Measurements from ENCODE around the gene INTS6L. TPM values are rescaled to one million over a fixed set of nuclear protein-coding genes. Genes with fewer than 3 reads are reported as not detected.

The INTS6L gene
- total and polyA plus RNA-seq, 7 experiments from 2014 or later: 5.9 to 46.8 (median 32.2) TPM

DNA sequence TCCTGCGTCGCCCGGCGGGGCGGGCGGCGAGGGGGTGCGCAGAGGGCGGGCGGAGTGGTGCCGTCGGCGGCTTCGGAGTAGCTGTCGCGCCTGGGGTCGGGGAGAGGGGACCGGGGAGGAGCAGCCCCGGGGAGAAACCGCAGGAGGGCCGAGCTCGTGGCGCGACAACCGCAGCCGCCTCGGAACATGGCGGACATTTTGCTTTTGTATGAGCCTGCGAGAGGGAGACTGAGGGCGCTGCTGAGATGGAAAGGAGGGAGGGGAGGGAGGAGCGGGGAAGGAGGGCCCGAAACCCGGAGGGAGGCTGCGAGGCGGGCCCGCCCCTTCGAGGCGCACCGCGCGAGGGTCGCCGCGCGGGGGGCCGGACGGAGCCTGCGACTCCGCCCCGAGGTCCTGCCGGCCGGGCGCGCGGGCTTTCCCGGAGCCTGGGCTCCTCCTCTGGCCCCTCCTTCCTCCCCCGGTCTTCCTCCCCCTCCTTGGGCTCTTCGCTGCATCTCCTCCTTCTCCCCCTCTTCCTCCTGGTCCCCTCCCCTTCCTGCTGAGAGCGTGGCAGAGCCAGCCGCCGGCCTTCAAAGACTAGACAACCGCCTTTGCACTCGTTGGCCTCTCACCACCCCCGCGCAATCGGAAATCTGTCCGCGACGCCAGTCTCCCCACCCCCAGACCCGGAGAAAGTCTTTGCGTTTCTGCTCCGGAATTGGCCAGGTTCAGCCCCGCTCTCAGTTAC is 1.1 kb downstream of the INTS6L start:
- Mint-ChIP-seq H3K36me3 (peaks cover 0 to 13% (median 6%) of the 10 kb centered on the region in 5 donors), H3K4me3 (peak overlapping the region; percentile 92 to 100 (median 98)), H3K27me3 (peaks cover 0 to 3% (median 0%) of the 10 kb centered on the region in 5 donors), H3K9me3 (peaks cover 0 to 4% (median 0%) of the 10 kb centered on the region in 11 donors), H3K4me1 (peaks cover 8 to 49% (median 41%) of the 10 kb centered on the region in 7 donors), H3K27ac (peak overlapping the region; percentile 95 to 100 (median 97))
- intact Hi-C loops (cut with micrococcal nuclease): loop anchor here (1.0 to 10.0 kb wide), 17 partner anchors 8 to 1359 kb away; partner anchors contain the start of genes HTATSF1 (in 2 of the 2), SMIM10L2A (in 2 of the 2), FHL1 (in 1 of the 2) and HPRT1 (in 1 of the 2)
- CTCF ChIA-PET: interaction anchor here (0.6 to 0.9 kb wide), 2 partner anchors 15 to 23 kb away, joined by 3 read pairs; no protein-coding TSS in a partner anchor
- Histone ChIP-seq H3K4me3 (ENCODE audit: low read length) (peak overlapping the region; percentile 62), H3K4me1 (ENCODE audit: control insufficient read depth in 2 of 2, insufficient read depth in 2 of 2, low read length in 2 of 2) (peaks cover 5 to 12% of the 10 kb centered on the region in 2 donors), H3K27me3 (ENCODE audit: control insufficient read depth in 2 of 2, insufficient read depth in 2 of 2, low read length in 2 of 2) (no peaks in the 10 kb centered on the region), H3K27ac (ENCODE audit: low read depth, low read length) (peak overlapping the region; percentile 90), H3K9me3 (ENCODE audit: control insufficient read depth in 2 of 3, low read length in 3 of 3) (no peaks in the 10 kb centered on the region), H3K36me3 (ENCODE audit: control insufficient read depth in 2 of 3, insufficient read depth in 3 of 3, low read length in 3 of 3) (peaks cover 0 to 8% (median 0%) of the 10 kb centered on the region in 3 experiments)
- ATAC-seq: peak; percentile 83
- DNase-seq: peak; percentile 45 to 90 (median 83)
- POLR2A ChIA-PET: interaction anchor here (0.6 to 1.6 kb wide), 8 partner anchors 10 to 625 kb away, joined by 3 to 15 read pairs (median 3); no protein-coding TSS in a partner anchor

DNA sequence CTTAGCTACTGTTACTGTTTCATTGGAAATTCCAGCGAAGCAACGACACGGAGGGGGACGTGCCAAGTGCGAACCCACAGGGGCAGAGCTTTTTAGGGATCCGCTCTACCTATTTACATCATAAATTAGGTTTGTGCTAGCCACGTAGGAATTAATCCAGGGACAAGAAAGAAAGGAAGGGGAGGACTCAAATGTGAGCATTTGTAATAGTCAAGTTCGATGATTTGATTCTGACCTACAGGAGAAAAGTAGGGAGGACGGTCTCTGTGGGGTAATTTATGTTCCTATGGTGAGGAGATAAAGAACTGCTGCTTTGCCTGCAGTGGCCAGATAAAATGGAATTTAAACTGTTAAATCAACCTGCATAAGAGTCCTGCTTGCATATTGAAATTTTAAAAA is 1.7 kb downstream of the INTS6L start:
- POLR2A ChIA-PET: interaction anchor here (0.7 to 1.6 kb wide), 5 partner anchors 9 to 98 kb away, joined by 3 to 15 read pairs (median 4); no protein-coding TSS in a partner anchor

DNA sequence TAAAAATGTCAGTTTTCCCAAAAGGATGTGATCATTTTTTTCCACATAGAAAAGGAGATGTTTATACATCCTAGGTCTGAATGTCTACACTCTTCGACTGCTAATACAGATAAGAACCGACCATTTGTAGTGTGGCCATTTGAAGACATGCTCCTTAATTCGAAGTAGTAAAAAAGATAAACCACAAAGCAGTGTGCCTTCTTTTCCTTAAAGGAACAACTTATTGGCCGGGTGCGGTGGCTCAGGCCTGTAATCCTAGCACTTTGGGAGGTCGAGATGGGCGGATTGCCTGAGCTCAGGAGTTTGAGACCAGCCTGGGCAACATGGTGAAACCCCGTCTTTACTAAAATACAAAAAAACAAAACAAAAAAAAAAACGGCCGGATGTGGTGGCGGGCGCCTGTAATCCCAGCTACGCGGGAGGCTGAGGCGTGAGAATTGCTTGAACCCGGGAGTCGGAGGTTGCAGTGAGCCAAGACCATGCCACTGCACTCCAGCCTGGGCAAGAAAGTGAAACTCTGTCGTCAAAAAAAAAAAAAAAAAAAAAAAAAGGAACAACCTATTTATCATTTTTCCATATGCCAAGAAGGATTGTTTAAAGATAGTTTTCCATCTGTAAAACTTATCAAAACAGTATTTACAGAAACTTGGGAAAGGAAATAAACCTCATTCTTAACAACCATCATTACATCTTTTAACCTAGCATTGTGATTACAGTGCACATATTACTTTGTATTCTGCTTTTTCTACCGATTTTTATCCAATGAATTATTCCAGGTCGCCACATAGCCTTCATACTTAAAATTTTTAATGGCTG is 2.6 kb downstream of the INTS6L start:
- ATAC-seq: no peak
- peaks cover 0 to 8% (median 0%) of the 10 kb centered on the region in 3 experiments for H3K36me3 ChIP-seq (ENCODE audit: control insufficient read depth in 2 of 3, insufficient read depth in 3 of 3, low read length in 3 of 3)
- H3K4me1 ChIP-seq (ENCODE audit: control insufficient read depth in 2 of 2, insufficient read depth in 2 of 2, low read length in 2 of 2): peaks cover 5 to 18% of the 10 kb centered on the region in 2 donors
- Mint-ChIP-seq H3K36me3 (peaks cover 0 to 18% (median 7%) of the 10 kb centered on the region in 5 donors), H3K27me3 (peaks cover 0 to 3% (median 0%) of the 10 kb centered on the region in 5 donors), H3K4me3 (peak overlapping the region; percentile 86 to 100 (median 92)), H3K27ac (peak overlapping the region in 8 of 9 donors; percentile 95 to 100 (median 96)), H3K9me3 (peaks cover 0 to 4% (median 0%) of the 10 kb centered on the region in 11 donors), H3K4me1 (peaks cover 12 to 61% (median 53%) of the 10 kb centered on the region in 7 donors)
- H3K27me3 ChIP-seq (ENCODE audit: control insufficient read depth in 2 of 2, insufficient read depth in 2 of 2, low read length in 2 of 2): no peaks in the 10 kb centered on the region
- POLR2A ChIA-PET: interaction anchor here (0.7 to 1.6 kb wide), 5 partner anchors 8 to 99 kb away, joined by 3 to 11 read pairs (median 4); no protein-coding TSS in a partner anchor
- CTCF ChIA-PET: no interaction called here
- intact Hi-C loops (cut with micrococcal nuclease): loop anchor here (5.0 to 10.0 kb wide), 4 partner anchors 622 to 1132 kb away; partner anchors contain the start of genes FHL1 (in 1 of the 2) and HPRT1 (in 1 of the 2)
- peak overlapping the region; percentile 50 for H3K4me3 ChIP-seq (ENCODE audit: low read length)
- H3K27ac ChIP-seq (ENCODE audit: low read depth, low read length): peak overlapping the region; percentile 90
- DNase-seq: no peak
- no peaks in the 10 kb centered on the region for H3K9me3 ChIP-seq (ENCODE audit: control insufficient read depth in 2 of 3, low read length in 3 of 3)

More for the DNA sequence above, 1.7 kb downstream of the INTS6L start:
- peaks cover 0 to 8% (median 0%) of the 10 kb centered on the region in 3 experiments for H3K36me3 ChIP-seq (ENCODE audit: control insufficient read depth in 2 of 3, insufficient read depth in 3 of 3, low read length in 3 of 3)
- peaks cover 5 to 14% of the 10 kb centered on the region in 2 donors for H3K4me1 ChIP-seq (ENCODE audit: control insufficient read depth in 2 of 2, insufficient read depth in 2 of 2, low read length in 2 of 2)
- Mint-ChIP-seq H3K36me3 (peaks cover 0 to 15% (median 7%) of the 10 kb centered on the region in 5 donors), H3K27ac (peak overlapping the region; percentile 91 to 100 (median 96)), H3K4me3 (peak overlapping the region; percentile 86 to 100 (median 92)), H3K27me3 (peaks cover 0 to 3% (median 0%) of the 10 kb centered on the region in 5 donors), H3K4me1 (peaks cover 10 to 53% (median 44%) of the 10 kb centered on the region in 7 donors), H3K9me3 (peaks cover 0 to 4% (median 0%) of the 10 kb centered on the region in 11 donors)
- intact Hi-C loops (cut with micrococcal nuclease): loop anchor here (5.0 to 10.0 kb wide), 4 partner anchors 623 to 1133 kb away; partner anchors contain the start of genes FHL1 (in 1 of the 2) and HPRT1 (in 1 of the 2)
- H3K4me3 ChIP-seq (ENCODE audit: low read length): peak overlapping the region; percentile 50
- peak overlapping the region; percentile 90 for H3K27ac ChIP-seq (ENCODE audit: low read depth, low read length)
- DNase-seq (no peak), ATAC-seq (no peak)
- no peaks in the 10 kb centered on the region for H3K27me3 ChIP-seq (ENCODE audit: control insufficient read depth in 2 of 2, insufficient read depth in 2 of 2, low read length in 2 of 2)
- CTCF ChIA-PET: interaction anchor here (0.6 to 0.9 kb wide), 2 partner anchors 14 to 22 kb away, joined by 3 read pairs; no protein-coding TSS in a partner anchor
- H3K9me3 ChIP-seq (ENCODE audit: control insufficient read depth in 2 of 3, low read length in 3 of 3): no peaks in the 10 kb centered on the region

DNA sequence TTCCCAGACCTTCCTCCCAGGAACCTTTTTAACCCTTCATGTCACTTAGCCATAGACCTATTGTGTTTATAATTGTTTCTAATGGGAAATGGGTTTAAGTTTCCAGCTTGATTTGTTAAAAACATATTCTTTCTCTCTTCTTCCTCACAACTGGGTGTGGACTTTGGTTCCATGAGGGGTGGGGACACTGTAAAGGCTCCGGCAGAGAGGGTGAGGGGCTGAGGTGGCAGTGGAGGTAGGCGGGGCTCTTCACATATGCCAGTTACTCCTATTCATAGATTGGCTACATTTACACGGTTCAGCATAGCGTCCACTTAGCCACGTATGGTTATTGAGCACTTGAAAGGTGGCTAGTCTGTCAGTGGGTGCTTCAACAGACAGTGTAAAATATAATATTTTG is 7.8 kb downstream of the INTS6L start:
- Histone ChIP-seq H3K27me3 (ENCODE audit: control insufficient read depth in 2 of 2, insufficient read depth in 2 of 2, low read length in 2 of 2) (no peaks in the 10 kb centered on the region), H3K9me3 (ENCODE audit: control insufficient read depth in 2 of 3, low read length in 3 of 3) (no peaks in the 10 kb centered on the region), H3K36me3 (ENCODE audit: control insufficient read depth in 2 of 3, insufficient read depth in 3 of 3, low read length in 3 of 3) (no peaks in the 10 kb centered on the region), H3K4me3 (ENCODE audit: low read length) (no peak overlapping the region), H3K4me1 (ENCODE audit: control insufficient read depth in 2 of 2, insufficient read depth in 2 of 2, low read length in 2 of 2) (peaks cover 5 to 14% of the 10 kb centered on the region in 2 donors), H3K27ac (ENCODE audit: low read depth, low read length) (no peak overlapping the region)
- Mint-ChIP-seq H3K4me1 (peaks cover 25 to 82% (median 76%) of the 10 kb centered on the region in 7 donors), H3K36me3 (peaks cover 4 to 22% (median 7%) of the 10 kb centered on the region in 5 donors), H3K27ac (peak overlapping the region in 1 of 9 donors; percentile 23), H3K27me3 (no peaks in the 10 kb centered on the region), H3K9me3 (no peaks in the 10 kb centered on the region), H3K4me3 (no peak overlapping the region)
- intact Hi-C loops (cut with micrococcal nuclease): loop anchor here (10.0 kb wide), 3 partner anchors 617 to 1127 kb away; partner anchors contain the start of gene FHL1 (in 1 of the 2)
- ChIA-PET POLR2A (no interaction called here), CTCF (no interaction called here)
- no peak for ATAC-seq
- DNase-seq: no peak

- Histone ChIP-seq H3K36me3 (ENCODE audit: control insufficient read depth in 2 of 3, insufficient read depth in 3 of 3, low read length in 3 of 3) (no peaks in the 10 kb centered on the region), H3K9me3 (ENCODE audit: control insufficient read depth in 2 of 3, low read length in 3 of 3) (no peaks in the 10 kb centered on the region), H3K4me3 (ENCODE audit: low read length) (no peak overlapping the region), H3K27me3 (ENCODE audit: control insufficient read depth in 2 of 2, insufficient read depth in 2 of 2, low read length in 2 of 2) (no peaks in the 10 kb centered on the region), H3K27ac (ENCODE audit: low read depth, low read length) (no peak overlapping the region), H3K4me1 (ENCODE audit: control insufficient read depth in 2 of 2, insufficient read depth in 2 of 2, low read length in 2 of 2) (peaks cover 5 to 9% of the 10 kb centered on the region in 2 donors)
- no peak for DNase-seq
- ChIA-PET POLR2A (no interaction called here), CTCF (no interaction called here)
- H3K4me1 Mint-ChIP-seq: peaks cover 25 to 83% (median 75%) of the 10 kb centered on the region in 7 donors
- intact Hi-C loops (cut with micrococcal nuclease): loop anchor here (1.0 to 10.0 kb wide), 4 partner anchors 7 to 1126 kb away; partner anchors contain the start of gene FHL1 (in 1 of the 2)
- no peak for ATAC-seq
- no peak overlapping the region for H3K4me3 Mint-ChIP-seq
- H3K27me3 Mint-ChIP-seq: no peaks in the 10 kb centered on the region
- no peak overlapping the region for H3K27ac Mint-ChIP-seq
- H3K36me3 Mint-ChIP-seq: peaks cover 4 to 22% (median 7%) of the 10 kb centered on the region in 5 donors
- H3K9me3 Mint-ChIP-seq: no peaks in the 10 kb centered on the region
Observed at GRCh38 chrX:135528756-135529155, 8.3 kb downstream of the INTS6L start.

Data from naive thymus-derived CD4-positive, alpha-beta T cell (primary cell).